IMR-90 (cell line): ENCODE results near the gene NDUFB3. TPM values are rescaled to one million over a fixed set of nuclear protein-coding genes. Genes with fewer than 3 reads are reported as not detected.

Experiments used
- ATAC-seq: fragments of 200-7000 bp; cut with Tn5 transposase; 2 replicates; pipeline ENCODE4 v1.9.1; 2020; ENCODE audit warnings: low read depth, mild to moderate bottlenecking, moderate library complexity
- BruUV-seq: library from RNA; stranded (reverse); fragments of 400-500 nt; replicated peaks from 2 replicates; lab custom pipeline; 2021; lab: Mats Ljungman, UMichigan
- CTCF ChIA-PET: fragments of 300-600 bp; formaldehyde crosslinking; extraction: SDS; loops from one replicate; lab custom pipeline; 2021; ENCODE audit warnings: antibody characterized with exemption; lab: Yijun Ruan, JAX
- POLR2A ChIA-PET: fragments of 300-600 bp; sonication (Branson Sonifier 250); formaldehyde crosslinking; loops from one replicate; lab custom pipeline; 2022; ENCODE audit warnings: antibody characterized with exemption; ENCODE audit not compliant: unreplicated experiment; lab: Charles Lee
- DNase-seq: peaks from one replicate; pipeline ENCODE4 v3.0.0; 2013
- H2AFZ ChIP-seq: replicated peaks from 2 replicates; pipeline ENCODE3; 2013; ENCODE audit warnings: low read length, mild to moderate bottlenecking; ENCODE audit not compliant: poor library complexity
- H2AK5ac ChIP-seq: 2 replicates; pipeline ENCODE4 v1.6.1; 2013; ENCODE audit warnings: low read depth, low read length, inconsistent platforms
- H2AK9ac ChIP-seq: replicated peaks from 2 replicates; pipeline ENCODE3; 2013; ENCODE audit warnings: mild to moderate bottlenecking, low read depth, low read length, moderate library complexity; ENCODE audit not compliant: poor library complexity
- H2BK120ac ChIP-seq: 2 replicates; pipeline ENCODE4 v1.6.1; 2013; ENCODE audit warnings: low read depth, low read length, inconsistent platforms
- H2BK15ac ChIP-seq: 3 replicates; pipeline ENCODE4 v1.6.1; 2013; ENCODE audit warnings: low read depth, low read length, inconsistent platforms
- H2BK20ac ChIP-seq: 2 replicates; pipeline ENCODE4 v1.6.1; 2013; ENCODE audit warnings: low read depth, mild to moderate bottlenecking, inconsistent platforms, low read length, moderate library complexity
- H2BK5ac ChIP-seq: 2 replicates; pipeline ENCODE4 v1.6.1; 2013; ENCODE audit warnings: mild to moderate bottlenecking, low read depth, low read length, inconsistent platforms; ENCODE audit not compliant: poor library complexity, severe bottlenecking
- H3K14ac ChIP-seq: replicated peaks from 2 replicates; pipeline ENCODE4 v1.6.1; 2013; ENCODE audit warnings: low read depth, low read length, inconsistent platforms
- H3K18ac ChIP-seq: 2 replicates; pipeline ENCODE4 v1.6.1; 2013; ENCODE audit warnings: low read depth, low read length, control low read depth
- H3K23ac ChIP-seq: 2 replicates; pipeline ENCODE4 v1.6.1; 2013; ENCODE audit warnings: low read depth, low read length, inconsistent platforms
- H3K27ac ChIP-seq: 2 replicates; pipeline ENCODE4 v1.5.1; 2013; ENCODE audit warnings: mild to moderate bottlenecking, control low read depth, low read length; ENCODE audit not compliant: insufficient read depth
- H3K27me3 ChIP-seq: 2 replicates; pipeline ENCODE4 v1.6.1; 2013; ENCODE audit warnings: low read length; ENCODE audit not compliant: control insufficient read depth, insufficient read depth
- H3K36me3 ChIP-seq: 2 replicates; pipeline ENCODE4 v1.6.1; 2013; ENCODE audit warnings: low read length, mixed read lengths; ENCODE audit not compliant: control insufficient read depth, insufficient read depth
- H3K4ac ChIP-seq: 2 replicates; pipeline ENCODE4 v1.6.1; 2013; ENCODE audit warnings: low read depth, low read length, inconsistent platforms
- H3K4me1 ChIP-seq: 2 replicates; pipeline ENCODE4 v1.6.1; 2013; ENCODE audit warnings: low read length, mixed read lengths; ENCODE audit not compliant: control insufficient read depth, insufficient read depth
- H3K4me2 ChIP-seq: 2 replicates; pipeline ENCODE4 v1.6.1; 2013; ENCODE audit warnings: low read depth, mild to moderate bottlenecking, control low read depth, low read length, moderate library complexity
- H3K4me3 ChIP-seq: 2 replicates; pipeline ENCODE4 v1.5.1; 2013; ENCODE audit warnings: low read depth, mild to moderate bottlenecking, control low read depth, low read length, moderate library complexity; ENCODE audit not compliant: insufficient read depth
- H3K56ac ChIP-seq: 2 replicates; pipeline ENCODE4 v1.6.1; 2013; ENCODE audit warnings: low read length, inconsistent platforms; ENCODE audit not compliant: insufficient read depth; ENCODE audit errors: extremely low read depth
- H3K79me1 ChIP-seq, 2 experiments: 2 replicates each; pipeline ENCODE4 v1.6.1; 2013; ENCODE audit warnings: low read length in 2 of 2, inconsistent platforms in 1 of 2, low read depth in 1 of 2
- H3K9ac ChIP-seq: 2 replicates; pipeline ENCODE4 v1.6.1; 2013; ENCODE audit warnings: low read depth, low read length, control low read depth
- H3K9me1 ChIP-seq: 2 replicates; pipeline ENCODE4 v1.6.1; 2013; ENCODE audit warnings: low read length, inconsistent platforms; ENCODE audit not compliant: insufficient read depth
- H3K9me3 ChIP-seq: 2 replicates; pipeline ENCODE4 v1.6.1; 2013; ENCODE audit warnings: low read length; ENCODE audit not compliant: control insufficient read depth, insufficient read depth
- H4K20me1 ChIP-seq: 2 replicates; pipeline ENCODE4 v1.6.1; 2013; ENCODE audit warnings: low read length, inconsistent platforms; ENCODE audit not compliant: insufficient read depth
- H4K5ac ChIP-seq: 2 replicates; pipeline ENCODE4 v1.6.1; 2013; ENCODE audit warnings: mild to moderate bottlenecking, low read depth, low read length, control low read depth
- H4K8ac ChIP-seq, 2 experiments: 2 replicates each; pipeline ENCODE4 v1.6.1; 2013; ENCODE audit warnings: low read depth in 2 of 2, low read length in 2 of 2, control low read depth in 1 of 2, inconsistent platforms in 1 of 2
- H4K91ac ChIP-seq: 2 replicates; pipeline ENCODE4 v1.6.1; 2013; ENCODE audit warnings: low read depth, low read length, inconsistent platforms; ENCODE audit not compliant: insufficient read depth
- CEBPB ChIP-seq: IDR thresholded peaks from 2 replicates; pipeline ENCODE4 v1.6.1; 2012; ENCODE audit warnings: low read depth, low read length, improper control_type of control experiment
- CHD1 ChIP-seq: IDR thresholded peaks from 2 replicates; pipeline ENCODE4 v1.6.1; 2012; ENCODE audit warnings: low read depth, low read length, improper control_type of control experiment
- ELK1 ChIP-seq: fragments of 150-350 bp; IDR thresholded peaks from 2 replicates; pipeline ENCODE4 v1.6.1; 2016; ENCODE audit warnings: low read depth, mild to moderate bottlenecking, low read length, moderate library complexity, borderline replicate concordance
- MAFK ChIP-seq: IDR thresholded peaks from 2 replicates; pipeline ENCODE4 v1.6.1; 2012; ENCODE audit warnings: low read depth, low read length, improper control_type of control experiment
- NFE2L2 ChIP-seq: fragments of 150-350 bp; IDR thresholded peaks from 2 replicates; pipeline ENCODE4 v1.6.1; 2016; ENCODE audit warnings: low read depth, mild to moderate bottlenecking, low read length
- POLR2A ChIP-seq: IDR thresholded peaks from 2 replicates; pipeline ENCODE4 v1.6.1; 2012; ENCODE audit warnings: mild to moderate bottlenecking, low read depth, low read length
- RAD21 ChIP-seq: IDR thresholded peaks from 2 replicates; pipeline ENCODE4 v1.6.1; 2012; ENCODE audit warnings: low read length, improper control_type of control experiment
- SMC3 ChIP-seq: fragments of 150-350 bp; IDR thresholded peaks from 2 replicates; pipeline ENCODE4 v1.6.1; 2016; ENCODE audit warnings: low read depth, mild to moderate bottlenecking, antibody characterized with exemption, low read length, moderate library complexity
- WGBS, 2 experiments: methylation state at CpG; one replicate each; pipeline versions ENCODE4 v1.1.5 to v1.1.7; 2013; ENCODE audit warnings: missing lambda C conversion rate in 2 of 2; ENCODE audit not compliant: insufficient read length in 1 of 2; ENCODE audit errors: extremely low coverage in 2 of 2; 5-methylcytosine and 5-hydroxymethylcytosine counted together
- dilution Hi-C: fragments of 300-500 bp; cut with HindIII; formaldehyde crosslinking; loops from one replicate; pipeline ENCODE4 v1.14.3; 2018; ENCODE audit warnings: low sequenced_read_pairs; ENCODE audit not compliant: unreplicated experiment
- in situ Hi-C: fragments of 300-500 bp; cut with MboI; formaldehyde crosslinking; loops from 3 replicates; pipeline ENCODE4 v1.14.3; 2019; ENCODE audit warnings: low sequenced_read_pairs, inconsistent platforms, mixed read lengths
- intact Hi-C: fragments of 100-400 bp; cut with micrococcal nuclease; formaldehyde crosslinking; loops from 2 replicates; pipeline ENCODE4 v1.10.0; 2022
- polyA plus RNA-seq, 3 experiments: library from polyadenylated mRNA; depleted of rRNA; stranded (reverse); fragments of >200 nt; gene quantifications; 2 replicates each; pipeline ENCODE4 v1.2.3, GENCODE V29; 2012; ENCODE audit warnings: low replicate concordance in 1 of 3
- total RNA-seq: library from RNA; depleted of rRNA; stranded (reverse); fragments of >200 nt; gene quantifications from 2 replicates; pipeline ENCODE4 v1.2.3, GENCODE V29; 2012
- TF ChIP-seq, protein P1 (sequence below): fragments of 150-350 bp; IDR thresholded peaks from 2 replicates; pipeline ENCODE4 v1.6.1; 2017; ENCODE audit warnings: mild to moderate bottlenecking, antibody characterized with exemption, low read length, low read depth

The NDUFB3 gene
- total and polyA plus RNA-seq, 2 of the 4 experiments (the other 2 are of a cell fraction): 41.0 to 98.7 TPM

DNA sequence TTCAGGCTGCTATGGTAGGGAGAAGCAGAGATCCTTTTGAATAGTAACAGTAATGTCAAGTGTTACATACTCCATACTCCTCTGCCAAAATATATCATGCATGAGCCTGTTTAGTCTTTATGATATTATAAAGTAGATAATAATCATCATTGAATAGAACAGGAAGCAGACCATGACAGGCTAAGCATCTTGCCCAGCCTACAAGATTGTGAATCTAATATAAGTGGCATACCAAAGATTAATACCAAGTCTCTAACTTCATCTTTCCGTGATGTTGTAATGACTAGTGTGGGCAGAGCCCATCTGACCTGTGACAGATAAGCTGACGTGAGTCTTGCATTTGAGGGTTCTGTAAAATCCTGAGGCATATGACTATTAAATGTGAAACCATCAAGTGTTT is 13.1 kb downstream of the NDUFB3 start:
- Histone ChIP-seq H4K91ac (no peak overlapping the region), H3K23ac (no peak overlapping the region), H3K4me3 (no peak overlapping the region), H3K27me3 (no peaks in the 10 kb centered on the region), H4K20me1 (no peaks in the 10 kb centered on the region), H4K8ac (no peak overlapping the region), H3K4me2 (no peak overlapping the region), H2AFZ (no peak overlapping the region), H3K9me1 (no peaks in the 10 kb centered on the region), H3K79me1 (peaks cover 3 to 9% of the 10 kb centered on the region in 2 experiments; a peak in 2 of 4 replicates), H3K14ac (no peak overlapping the region), H2BK5ac (no peak overlapping the region), H3K56ac (no peak overlapping the region), H3K18ac (no peak overlapping the region), H4K5ac (no peak overlapping the region), H2BK120ac (no peak overlapping the region), H3K4ac (no peak overlapping the region), H3K4me1 (no peaks in the 10 kb centered on the region), H3K9ac (no peak overlapping the region), H2BK20ac (no peak overlapping the region), H2AK5ac (no peak overlapping the region), H3K36me3 (peaks cover 28% of the 10 kb centered on the region), H3K9me3 (no peaks in the 10 kb centered on the region), H2BK15ac (no peak overlapping the region), H3K27ac (no peak overlapping the region), H2AK9ac (no peak overlapping the region)
- no TSS peak for BruUV-seq
- intact Hi-C loops (no loop called here), in situ Hi-C loops (no loop called here), dilution Hi-C loops (no loop called here)
- TF ChIP-seq MAFK: no peak
- TF ChIP-seq RAD21: no peak
- no peak for TF ChIP-seq SMC3
- TF ChIP-seq CHD1: no peak
- TF ChIP-seq, protein P1, sequence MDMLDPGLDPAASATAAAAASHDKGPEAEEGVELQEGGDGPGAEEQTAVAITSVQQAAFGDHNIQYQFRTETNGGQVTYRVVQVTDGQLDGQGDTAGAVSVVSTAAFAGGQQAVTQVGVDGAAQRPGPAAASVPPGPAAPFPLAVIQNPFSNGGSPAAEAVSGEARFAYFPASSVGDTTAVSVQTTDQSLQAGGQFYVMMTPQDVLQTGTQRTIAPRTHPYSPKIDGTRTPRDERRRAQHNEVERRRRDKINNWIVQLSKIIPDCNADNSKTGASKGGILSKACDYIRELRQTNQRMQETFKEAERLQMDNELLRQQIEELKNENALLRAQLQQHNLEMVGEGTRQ: no peak
- TF ChIP-seq ELK1: no peak
- TF ChIP-seq CEBPB: no peak
- no peak for TF ChIP-seq NFE2L2
- no peak for TF ChIP-seq POLR2A
- WGBS, 2 experiments: no CpG with 5 or more reads among the region's 2 CpGs
- ATAC-seq (no peak), DNase-seq (no peak)
- ChIA-PET POLR2A (no interaction called here), CTCF (interaction anchor here (1.5 kb wide), 1 partner anchor 30 kb away, joined by 5 read pairs; the partner anchor contains the start of gene CFLAR)
